NCI-H1694 (cell line): Measurements from ENCODE around the gene HNF4A.
A peak's percentile ranks its signal among the peaks of the same experiment; 100 is the strongest.
"Not testable (repeated sequence)": the region's sequence is repeated elsewhere in the genome, so short reads cannot be mapped to it uniquely, and the experiment has no call there.

Experiments used
- DNase-seq: peaks from one replicate; lab custom pipeline; 2025; lab: John Stamatoyannopoulos, UW

Gene HNF4A

GRCh38 chr20:44355498-44356352 is at the start of gene HNF4A:
Gene HNF4A (plus strand): TSS chr20:44355699. CDS start chr20:44355805, 106 bp downstream.
- no peak for DNase-seq

- DNase-seq, result no peak
Measured at GRCh38 chr20:44306927-44307326, 48.6 kb upstream of the HNF4A start.

GRCh38 chr20:44309763-44310663 is 45.5 kb upstream of the HNF4A start:
- DNase-seq, result no peak

- peak; percentile 75 for DNase-seq
Measured at GRCh38 chr20:44310664-44311639, 44.5 kb upstream of the HNF4A start, which contains the start of gene FITM2. Gene FITM2 (minus strand): TSS chr20:44311202. CDS start chr20:44311148, 54 bp downstream.

GRCh38 chr20:44314870-44315269 is 40.6 kb upstream of the HNF4A start:
- DNase-seq, result no peak

- no peak for DNase-seq
Measured at GRCh38 chr20:44319839-44320422, 35.6 kb upstream of the HNF4A start.

- DNase-seq, result no peak
Measured at GRCh38 chr20:44324343-44324742, 31.2 kb upstream of the HNF4A start.

- DNase-seq, result no peak
Measured at GRCh38 chr20:44326391-44327159, 28.9 kb upstream of the HNF4A start.

- not testable (repeated sequence) for DNase-seq
Measured at GRCh38 chr20:44327748-44328147, 27.8 kb upstream of the HNF4A start.

GRCh38 chr20:44328428-44328827 is 27.1 kb upstream of the HNF4A start:
- DNase-seq, result no peak

- DNase-seq, result no peak
Measured at GRCh38 chr20:44331201-44331600, 24.3 kb upstream of the HNF4A start.

GRCh38 chr20:44334306-44334705 is 21.2 kb upstream of the HNF4A start:
- no peak for DNase-seq

- DNase-seq, result no peak
Measured at GRCh38 chr20:44334709-44335108, 20.8 kb upstream of the HNF4A start.

GRCh38 chr20:44335675-44336074 is 19.8 kb upstream of the HNF4A start:
- no peak for DNase-seq

- no peak for DNase-seq
Measured at GRCh38 chr20:44336086-44336485, 19.4 kb upstream of the HNF4A start.

- no peak for DNase-seq
Measured at GRCh38 chr20:44336725-44337380, 18.6 kb upstream of the HNF4A start, which contains the start of gene R3HDML. Gene R3HDML (plus strand): TSS chr20:44337043. CDS start chr20:44337158, 115 bp downstream.

- DNase-seq, result no peak
Measured at GRCh38 chr20:44342248-44342647, 13.3 kb upstream of the HNF4A start.

GRCh38 chr20:44343162-44343675 is 12.3 kb upstream of the HNF4A start:
- no peak for DNase-seq

- DNase-seq, result no peak
Measured at GRCh38 chr20:44344723-44345122, 10.8 kb upstream of the HNF4A start.
